Vagina (tissue), 2 donors: ENCODE results near the gene RICTOR. TPM values are rescaled to one million over a fixed set of nuclear protein-coding genes. Genes with fewer than 3 reads are reported as not detected.
A peak's percentile ranks its signal among the peaks of the same experiment; 100 is the strongest.

Source experiments
- DNase-seq, 2 donors: peaks; one replicate each; pipeline ENCODE4 v3.0.0-alpha.2; 2017; ENCODE audit errors: extremely low spot score in 2 of 2
- H3K27ac ChIP-seq: fragments of 200-600 bp; sonication (generic); one replicate; pipeline ENCODE4 v1.5.1; 2019
- H3K27me3 ChIP-seq: fragments of 200-600 bp; sonication (generic); one replicate; pipeline ENCODE4 v1.5.1; 2019
- H3K36me3 ChIP-seq, 2 donors: fragments of 200-600 bp; sonication (generic); one replicate each; pipeline ENCODE4 v1.5.1; 2017 to 2019
- H3K4me1 ChIP-seq: fragments of 200-600 bp; sonication (generic); one replicate; pipeline ENCODE4 v1.5.1; 2019
- H3K4me3 ChIP-seq, 2 donors: fragments of 200-600 bp; sonication (generic); 1 replicate in 1 of 2; 2 replicates in 1 of 2; pipeline ENCODE4 v1.5.1; 2016 to 2019
- H3K9me3 ChIP-seq: fragments of 200-600 bp; sonication (generic); one replicate; pipeline ENCODE4 v1.5.1; 2019
- CTCF ChIP-seq, 3 experiments: fragments of 450-650 bp in 2 of 3; fragments of 200-600 bp in 1 of 3; sonication (generic) in 1 of 3; IDR thresholded peaks; one replicate each; pipeline ENCODE4 v1.5.1; 2017 to 2019; ENCODE audit warnings: antibody characterized with exemption in 3 of 3, mild to moderate bottlenecking in 2 of 3, moderate library complexity in 2 of 3
- POLR2A ChIP-seq, 2 donors: fragments of 450-650 bp; IDR thresholded peaks; one replicate each; pipeline ENCODE4 v1.6.1; 2017; ENCODE audit warnings: antibody characterized with exemption in 2 of 2, mild to moderate bottlenecking in 2 of 2, moderate library complexity in 2 of 2
- POLR2AphosphoS5 ChIP-seq, 2 donors: sonication (generic); formaldehyde crosslinking; IDR thresholded peaks; one replicate each; pipeline ENCODE4 v1.9.0; 2017; ENCODE audit warnings: antibody characterized with exemption in 2 of 2, mild to moderate bottlenecking in 2 of 2, low read depth in 1 of 2; ENCODE audit not compliant: insufficient read depth in 1 of 2
- intact Hi-C: fragments of 100-400 bp; cut with DNase I; formaldehyde crosslinking; loops from one replicate; pipeline ENCODE4 v1.15.1; 2023
- total RNA-seq: library from RNA; depleted of rRNA; stranded (reverse); fragments of >200 nt; gene quantifications from one replicate; pipeline ENCODE4 v1.2.3, GENCODE V29; 2016

The RICTOR gene
- total RNA-seq, 1 donor from 2014 or later, result 39.3 TPM

- Histone ChIP-seq H3K4me3 (no peak overlapping the region), H3K27me3 (no peaks in the 10 kb centered on the region), H3K9me3 (no peaks in the 10 kb centered on the region), H3K27ac (no peak overlapping the region), H3K36me3 (no peaks in the 10 kb centered on the region), H3K4me1 (no peaks in the 10 kb centered on the region)
- intact Hi-C loops, result no loop called here
- no peak for TF ChIP-seq POLR2AphosphoS5 (IDR thresholded peaks at IDR 0.05; ENCODE audit: insufficient read depth in 1 of 2, low read depth in 1 of 2)
- TF ChIP-seq POLR2A (IDR thresholded peaks at IDR 0.05), result no peak
- no peak for TF ChIP-seq CTCF (IDR thresholded peaks at IDR 0.05)
- no peak for DNase-seq
Observed at GRCh38 chr5:38911933-38912332, 162.3 kb downstream of the RICTOR start.

GRCh38 chr5:38906503-38906902, 167.7 kb downstream of the RICTOR start:
- H3K9me3 ChIP-seq, result no peaks in the 10 kb centered on the region
- no peak overlapping the region for H3K4me3 ChIP-seq
- intact Hi-C loops, result no loop called here
- no peak for DNase-seq
- H3K36me3 ChIP-seq, result peaks cover 0 to 26% of the 10 kb centered on the region in 2 donors
- no peak overlapping the region for H3K27ac ChIP-seq
- H3K27me3 ChIP-seq, result no peaks in the 10 kb centered on the region
- H3K4me1 ChIP-seq, result no peaks in the 10 kb centered on the region
- TF ChIP-seq CTCF (IDR thresholded peaks at IDR 0.05) (no peak), POLR2A (IDR thresholded peaks at IDR 0.05) (no peak), POLR2AphosphoS5 (IDR thresholded peaks at IDR 0.05; ENCODE audit: insufficient read depth in 1 of 2, low read depth in 1 of 2) (no peak)

GRCh38 chr5:38905516-38905915, 168.7 kb downstream of the RICTOR start:
- no peaks in the 10 kb centered on the region for H3K4me1 ChIP-seq
- no peak for DNase-seq
- TF ChIP-seq CTCF (IDR thresholded peaks at IDR 0.05) (no peak), POLR2AphosphoS5 (IDR thresholded peaks at IDR 0.05; ENCODE audit: insufficient read depth in 1 of 2, low read depth in 1 of 2) (peak in 1 of 2 donors; percentile 39), POLR2A (IDR thresholded peaks at IDR 0.05) (no peak)
- no peaks in the 10 kb centered on the region for H3K27me3 ChIP-seq
- no peak overlapping the region for H3K27ac ChIP-seq
- intact Hi-C loops, result no loop called here
- H3K36me3 ChIP-seq, result peaks cover 0 to 26% of the 10 kb centered on the region in 2 donors
- no peaks in the 10 kb centered on the region for H3K9me3 ChIP-seq
- H3K4me3 ChIP-seq, result no peak overlapping the region

- Histone ChIP-seq H3K4me1 (no peaks in the 10 kb centered on the region), H3K9me3 (peaks cover 5% of the 10 kb centered on the region), H3K4me3 (no peak overlapping the region), H3K27me3 (no peaks in the 10 kb centered on the region), H3K27ac (no peak overlapping the region), H3K36me3 (peaks cover 0 to 23% of the 10 kb centered on the region in 2 donors)
- TF ChIP-seq POLR2AphosphoS5 (IDR thresholded peaks at IDR 0.05; ENCODE audit: insufficient read depth in 1 of 2, low read depth in 1 of 2), result no peak
- no peak for TF ChIP-seq CTCF (IDR thresholded peaks at IDR 0.05)
- no peak for TF ChIP-seq POLR2A (IDR thresholded peaks at IDR 0.05)
- intact Hi-C loops, result no loop called here
- DNase-seq, result no peak
Observed at GRCh38 chr5:38899936-38900335, 174.3 kb downstream of the RICTOR start.

- intact Hi-C loops, result no loop called here
- Histone ChIP-seq H3K4me1 (no peaks in the 10 kb centered on the region), H3K36me3 (peaks cover 0 to 2% of the 10 kb centered on the region in 2 donors), H3K9me3 (peaks cover 5% of the 10 kb centered on the region), H3K27ac (no peak overlapping the region), H3K4me3 (no peak overlapping the region), H3K27me3 (no peaks in the 10 kb centered on the region)
- DNase-seq, result no peak
- TF ChIP-seq POLR2A (IDR thresholded peaks at IDR 0.05), result no peak
- no peak for TF ChIP-seq CTCF (IDR thresholded peaks at IDR 0.05)
- no peak for TF ChIP-seq POLR2AphosphoS5 (IDR thresholded peaks at IDR 0.05; ENCODE audit: insufficient read depth in 1 of 2, low read depth in 1 of 2)
Observed at GRCh38 chr5:38896760-38897159, 177.4 kb downstream of the RICTOR start.
